ENCODE measurements around the gene NTRK2. TPM values are rescaled to one million over a fixed set of nuclear protein-coding genes. Genes with fewer than 3 reads are reported as not detected.

The NTRK2 gene
- total and polyA plus RNA-seq, 7 donors, result 0.46 to 3.0 (median 2.1) TPM

- H3K27ac ChIP-seq, result no peak overlapping the region
- no peak for DNase-seq
- H3K4me1 ChIP-seq, result no peaks in the 10 kb centered on the region
- intact Hi-C loops (cut with DNase I), result no loop called here
- TF ChIP-seq CTCF (IDR thresholded peaks at IDR 0.05), result no peak
- WGBS, 2 donors, result 19 to 68% methylated on average over 3 of the region's 3 CpGs
- H3K4me3 ChIP-seq, result no peak overlapping the region
- H3K36me3 ChIP-seq, result no peaks in the 10 kb centered on the region
- no peaks in the 10 kb centered on the region for H3K9me3 ChIP-seq
- H3K27me3 ChIP-seq, result no peaks in the 10 kb centered on the region
Observed at GRCh38 chr9:84919440-84919839, 249.9 kb downstream of the NTRK2 start.

GRCh38 chr9:84921175-84921574 is 251.6 kb downstream of the NTRK2 start:
- Histone ChIP-seq H3K4me3 (no peak overlapping the region), H3K9me3 (no peaks in the 10 kb centered on the region), H3K27ac (no peak overlapping the region), H3K36me3 (no peaks in the 10 kb centered on the region), H3K27me3 (no peaks in the 10 kb centered on the region), H3K4me1 (no peaks in the 10 kb centered on the region)
- no peak for DNase-seq
- TF ChIP-seq EP300 (IDR thresholded peaks at IDR 0.05) (no peak), POLR2AphosphoS5 (IDR thresholded peaks at IDR 0.05) (no peak), POLR2A (IDR thresholded peaks at IDR 0.05) (no peak), CTCF (IDR thresholded peaks at IDR 0.05) (no peak)
- intact Hi-C loops (cut with DNase I), result no loop called here

GRCh38 chr9:84922051-84922450 is 252.5 kb downstream of the NTRK2 start:
- no peaks in the 10 kb centered on the region for H3K9me3 ChIP-seq
- 70 to 84% methylated on average over 8 of the region's 8 CpGs for whole genome bisulfite sequencing, 2 donors
- no peak for TF ChIP-seq POLR2A (IDR thresholded peaks at IDR 0.05)
- no peak for TF ChIP-seq POLR2AphosphoS5 (IDR thresholded peaks at IDR 0.05)
- no peak overlapping the region for H3K4me3 ChIP-seq
- H3K36me3 ChIP-seq, result no peaks in the 10 kb centered on the region
- no peak for DNase-seq
- no peaks in the 10 kb centered on the region for H3K27me3 ChIP-seq
- no peak overlapping the region for H3K27ac ChIP-seq
- no peaks in the 10 kb centered on the region for H3K4me1 ChIP-seq
- intact Hi-C loops (cut with DNase I), result no loop called here

GRCh38 chr9:84924266-84924665 is 254.7 kb downstream of the NTRK2 start:
- DNase-seq, result no peak
- WGBS, 2 donors, result 39 to 73% methylated on average over 6 of the region's 6 CpGs
- intact Hi-C loops (cut with DNase I), result no loop called here
- no peak overlapping the region for H3K4me3 ChIP-seq
- no peaks in the 10 kb centered on the region for H3K9me3 ChIP-seq
- TF ChIP-seq CTCF (IDR thresholded peaks at IDR 0.05) (no peak), EP300 (IDR thresholded peaks at IDR 0.05) (no peak), POLR2A (IDR thresholded peaks at IDR 0.05) (no peak), POLR2AphosphoS5 (IDR thresholded peaks at IDR 0.05) (no peak)
- H3K27ac ChIP-seq, result no peak overlapping the region
- no peaks in the 10 kb centered on the region for H3K27me3 ChIP-seq
- no peaks in the 10 kb centered on the region for H3K36me3 ChIP-seq
- H3K4me1 ChIP-seq, result no peaks in the 10 kb centered on the region

- Histone ChIP-seq H3K36me3 (no peaks in the 10 kb centered on the region), H3K27me3 (no peaks in the 10 kb centered on the region), H3K4me1 (no peaks in the 10 kb centered on the region), H3K9me3 (no peaks in the 10 kb centered on the region), H3K27ac (no peak overlapping the region), H3K4me3 (no peak overlapping the region)
- WGBS, 2 donors, result 90 to 94% methylated on average over 7 of the region's 7 CpGs
- intact Hi-C loops (cut with DNase I), result no loop called here
- TF ChIP-seq EP300 (IDR thresholded peaks at IDR 0.05) (no peak), CTCF (IDR thresholded peaks at IDR 0.05) (no peak), POLR2AphosphoS5 (IDR thresholded peaks at IDR 0.05) (no peak), POLR2A (IDR thresholded peaks at IDR 0.05) (no peak)
- no peak for DNase-seq
Observed at GRCh38 chr9:84925225-84925872, 255.8 kb downstream of the NTRK2 start.
